Measurements from ENCODE around the gene ASCL5.

Gene ASCL5

GRCh38 chr1:201080135-201080534 lies 46.8 kb downstream of the ASCL5 start:
- DNase-seq: no peak

- no peak for DNase-seq
Measured at GRCh38 chr1:201077736-201078135, 49.2 kb downstream of the ASCL5 start.

- DNase-seq: no peak
Measured at GRCh38 chr1:201077116-201077515, 49.9 kb downstream of the ASCL5 start.

GRCh38 chr1:201076092-201076491 lies 50.9 kb downstream of the ASCL5 start:
- DNase-seq: no peak

- DNase-seq: no peak
Measured at GRCh38 chr1:201074018-201074417, 53.0 kb downstream of the ASCL5 start.

- DNase-seq: no peak
Measured at GRCh38 chr1:201072922-201073321, 54.1 kb downstream of the ASCL5 start.

DNA sequence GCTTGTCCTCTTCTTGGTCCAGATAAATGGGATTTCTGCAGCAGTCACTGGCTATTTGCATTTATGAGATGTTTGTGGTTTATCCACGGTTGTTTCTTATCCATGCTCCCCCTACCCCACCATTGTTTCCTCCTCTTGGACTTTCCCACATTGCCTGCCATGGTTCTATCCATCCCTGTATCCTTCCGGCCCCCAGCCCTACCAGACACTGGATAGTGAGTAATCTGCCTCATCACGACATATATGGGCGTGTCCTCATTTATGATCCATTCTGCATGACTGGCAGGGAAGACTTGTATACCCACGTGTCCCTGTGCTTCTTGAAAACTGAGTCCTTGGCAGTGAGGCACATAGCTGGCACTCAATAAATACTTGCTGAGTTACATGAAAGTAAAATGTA lies 54.8 kb downstream of the ASCL5 start:
- DNase-seq: no peak

DNA sequence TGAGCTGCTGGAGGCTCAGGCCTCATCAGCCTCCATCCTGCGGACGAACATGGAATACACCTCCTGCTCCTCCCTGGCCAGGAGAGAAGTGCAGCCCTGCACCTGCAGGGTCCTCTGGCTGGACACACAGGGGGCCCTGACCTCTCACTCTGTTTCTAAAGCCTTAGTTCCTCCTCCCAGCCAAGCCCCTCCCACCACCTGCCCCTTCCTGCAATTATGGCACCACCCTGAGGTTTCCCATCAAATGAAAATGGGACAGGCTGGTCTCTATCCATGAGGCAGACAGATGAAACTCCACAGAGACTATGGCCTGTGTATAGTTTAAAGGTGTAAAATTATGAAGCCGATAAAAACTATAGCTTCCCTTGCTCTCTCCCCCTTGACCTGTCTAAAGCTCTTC lies 57.3 kb downstream of the ASCL5 start:
- no peak for DNase-seq

- no peak for DNase-seq
Measured at GRCh38 chr1:201068976-201069375, 58.0 kb downstream of the ASCL5 start.

GRCh38 chr1:201066986-201067385 lies 60.0 kb downstream of the ASCL5 start:
- DNase-seq: no peak

DNA sequence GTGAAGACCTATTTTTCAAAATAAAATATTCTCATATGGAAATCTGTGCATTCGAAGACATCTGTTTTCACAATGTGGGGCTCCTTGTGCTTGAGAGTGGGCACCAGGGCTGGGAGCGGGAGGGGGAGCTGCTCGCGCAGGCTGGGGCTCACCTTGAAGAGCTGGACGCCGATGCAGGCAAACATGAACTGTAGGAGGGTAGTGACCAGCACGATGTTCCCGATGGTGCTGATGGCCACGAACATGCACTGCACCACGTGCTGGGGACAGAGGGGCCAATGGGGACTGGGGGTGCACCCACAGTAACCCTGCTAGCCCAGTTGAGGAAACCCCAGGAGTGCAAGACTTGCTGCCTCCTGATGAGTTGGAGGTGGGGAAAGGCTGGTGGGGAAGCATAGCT lies 61.3 kb downstream of the ASCL5 start:
- DNase-seq: no peak

DNA sequence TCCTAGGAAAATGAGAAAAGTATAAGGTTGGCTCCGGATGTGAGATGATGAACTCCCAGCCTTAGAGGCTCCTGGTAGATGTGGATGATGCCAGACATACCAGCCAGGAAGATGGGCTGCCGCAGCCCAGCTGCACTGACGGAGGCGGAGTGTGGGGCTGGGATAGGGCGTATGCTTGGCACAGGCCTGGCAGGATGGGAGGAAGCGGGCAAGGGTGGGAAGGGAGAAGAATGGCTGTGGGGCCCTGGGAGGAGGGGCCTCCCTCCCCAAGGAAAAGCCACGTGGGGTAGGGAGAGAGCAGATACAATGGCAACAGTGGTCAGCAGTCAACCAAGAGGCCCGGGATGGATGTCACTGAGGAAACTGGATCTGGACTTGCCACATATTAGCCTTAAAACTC lies 62.2 kb downstream of the ASCL5 start:
- no peak for DNase-seq

Measured in NCI-H1930 (cell line).